ENCODE measurements around the gene DACH1.

DNA sequence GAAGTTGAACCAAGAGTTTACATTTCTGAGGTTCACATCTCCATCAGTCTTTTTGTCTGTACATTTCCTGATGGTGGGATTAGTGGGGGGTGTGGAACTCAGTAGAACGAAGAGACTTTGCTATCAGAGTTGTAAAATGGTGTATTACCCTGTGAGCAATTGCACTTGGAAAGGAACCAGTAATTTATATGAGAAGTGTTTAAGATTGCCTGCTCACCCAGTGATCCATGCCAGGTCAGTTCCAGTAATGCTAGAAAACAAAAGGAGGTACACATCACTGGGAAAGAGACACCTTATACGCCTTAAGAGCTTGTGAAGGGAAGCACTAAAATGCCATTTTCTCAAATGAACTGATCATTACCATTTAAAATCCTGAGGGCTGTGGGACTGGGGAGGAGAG lies 7.5 kb upstream of the DACH1 start:
- TF ChIP-seq, protein P1, sequence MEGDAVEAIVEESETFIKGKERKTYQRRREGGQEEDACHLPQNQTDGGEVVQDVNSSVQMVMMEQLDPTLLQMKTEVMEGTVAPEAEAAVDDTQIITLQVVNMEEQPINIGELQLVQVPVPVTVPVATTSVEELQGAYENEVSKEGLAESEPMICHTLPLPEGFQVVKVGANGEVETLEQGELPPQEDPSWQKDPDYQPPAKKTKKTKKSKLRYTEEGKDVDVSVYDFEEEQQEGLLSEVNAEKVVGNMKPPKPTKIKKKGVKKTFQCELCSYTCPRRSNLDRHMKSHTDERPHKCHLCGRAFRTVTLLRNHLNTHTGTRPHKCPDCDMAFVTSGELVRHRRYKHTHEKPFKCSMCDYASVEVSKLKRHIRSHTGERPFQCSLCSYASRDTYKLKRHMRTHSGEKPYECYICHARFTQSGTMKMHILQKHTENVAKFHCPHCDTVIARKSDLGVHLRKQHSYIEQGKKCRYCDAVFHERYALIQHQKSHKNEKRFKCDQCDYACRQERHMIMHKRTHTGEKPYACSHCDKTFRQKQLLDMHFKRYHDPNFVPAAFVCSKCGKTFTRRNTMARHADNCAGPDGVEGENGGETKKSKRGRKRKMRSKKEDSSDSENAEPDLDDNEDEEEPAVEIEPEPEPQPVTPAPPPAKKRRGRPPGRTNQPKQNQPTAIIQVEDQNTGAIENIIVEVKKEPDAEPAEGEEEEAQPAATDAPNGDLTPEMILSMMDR (IDR thresholded peaks at IDR 0.05), result no peak
- no peak for TF ChIP-seq POLR2A (IDR thresholded peaks at IDR 0.05)
